Measurements from ENCODE around the gene RALY.
A peak's percentile ranks its signal among the peaks of the same experiment; 100 is the strongest.

The RALY gene

DNA sequence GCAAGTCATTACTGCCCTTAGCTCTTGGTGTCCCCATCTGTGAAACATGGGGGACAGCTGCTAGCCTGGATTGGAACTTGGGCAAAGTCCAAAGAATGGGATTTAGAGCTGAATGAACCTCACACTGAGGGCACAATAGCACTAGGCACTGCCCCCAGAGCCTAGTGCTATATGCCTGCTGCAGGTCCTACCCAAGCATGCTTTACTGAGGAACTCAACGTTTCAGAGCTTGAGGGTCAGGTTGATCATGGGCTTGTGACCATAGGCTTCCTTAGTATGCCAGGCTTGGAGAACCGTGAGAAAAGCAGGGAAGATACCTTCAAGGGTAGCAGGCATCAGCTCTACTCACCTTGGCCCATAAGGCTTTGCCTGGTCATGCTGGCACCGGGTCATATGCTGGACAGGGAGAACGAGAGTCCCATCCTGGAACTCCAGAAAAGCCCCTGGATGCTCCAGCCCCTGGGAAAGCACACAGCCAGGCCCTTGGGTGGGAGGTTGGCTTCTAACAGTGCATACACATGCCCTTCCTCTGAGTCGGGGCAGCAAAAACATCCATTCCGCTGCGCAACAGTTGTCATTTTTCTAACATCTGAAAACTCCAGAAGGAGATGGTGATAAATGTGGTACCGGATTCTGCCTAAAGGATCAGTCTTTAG lies 88.6 kb downstream of the RALY start:
- Mint-ChIP-seq H3K36me3 (ENCODE audit: insufficient read depth) (peaks cover 46% of the 10 kb centered on the region), H3K9me3 (no peaks in the 10 kb centered on the region), H3K27ac (ENCODE audit: low read depth) (no peak overlapping the region), H3K4me3 (no peak overlapping the region), H3K4me1 (peaks cover 31% of the 10 kb centered on the region), H3K27me3 (no peaks in the 10 kb centered on the region)
- no peak for DNase-seq (ENCODE audit: low spot score in 2 of 2)
- no peak for ATAC-seq (replicated peaks; ENCODE audit: extremely low read depth, poor library complexity, severe bottlenecking)

DNA sequence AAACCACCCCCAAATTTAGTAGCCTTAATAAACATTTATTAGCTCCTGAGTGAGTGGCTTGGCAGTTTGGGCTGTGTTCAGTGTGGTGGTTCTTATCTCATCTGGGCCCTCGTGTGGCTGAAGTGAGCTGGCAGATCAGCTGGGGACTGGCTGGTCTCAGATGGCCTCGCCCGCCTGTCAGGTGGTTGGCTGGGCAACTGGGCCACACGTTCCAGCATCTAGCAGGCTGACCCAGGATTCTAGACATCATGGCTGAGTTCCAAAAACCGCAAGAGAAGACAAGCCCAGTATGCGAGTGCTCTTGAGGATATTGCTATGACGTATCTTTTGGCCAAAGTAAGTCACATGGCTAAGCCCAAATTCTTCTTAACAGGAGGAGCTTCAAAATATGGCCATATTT lies 89.4 kb downstream of the RALY start:
- DNase-seq (ENCODE audit: low spot score in 2 of 2) (no peak), ATAC-seq (replicated peaks; ENCODE audit: extremely low read depth, poor library complexity, severe bottlenecking) (no peak)
- H3K27ac Mint-ChIP-seq (ENCODE audit: low read depth): peak overlapping the region; percentile 13
- no peaks in the 10 kb centered on the region for H3K9me3 Mint-ChIP-seq
- no peaks in the 10 kb centered on the region for H3K27me3 Mint-ChIP-seq
- peaks cover 52% of the 10 kb centered on the region for H3K36me3 Mint-ChIP-seq (ENCODE audit: insufficient read depth)
- peaks cover 31% of the 10 kb centered on the region for H3K4me1 Mint-ChIP-seq
- H3K4me3 Mint-ChIP-seq: no peak overlapping the region

DNA sequence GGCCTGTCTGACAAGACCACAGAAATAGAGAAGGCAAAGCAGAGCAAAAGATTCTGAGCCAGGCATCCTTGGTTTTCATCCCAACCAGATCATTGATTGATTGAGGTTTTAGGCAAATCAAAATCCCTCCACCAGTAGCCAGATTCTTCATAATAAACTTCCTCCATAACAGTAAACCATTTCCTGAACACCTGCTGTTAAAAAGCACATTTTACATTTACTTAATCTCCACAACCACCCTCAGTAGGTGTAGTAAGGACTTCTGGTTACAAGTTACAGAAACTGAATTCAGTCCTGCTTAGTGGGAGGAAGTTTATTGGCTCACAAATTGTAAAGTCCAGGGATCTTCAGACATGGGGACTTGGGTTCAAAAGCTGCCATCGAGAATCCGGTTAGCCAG lies 90.1 kb downstream of the RALY start:
- Mint-ChIP-seq H3K27me3 (no peaks in the 10 kb centered on the region), H3K36me3 (ENCODE audit: insufficient read depth) (peaks cover 56% of the 10 kb centered on the region), H3K4me1 (peaks cover 31% of the 10 kb centered on the region), H3K4me3 (no peak overlapping the region), H3K27ac (ENCODE audit: low read depth) (peak overlapping the region; percentile 13), H3K9me3 (no peaks in the 10 kb centered on the region)
- DNase-seq (ENCODE audit: low spot score in 2 of 2): no peak
- ATAC-seq (replicated peaks; ENCODE audit: extremely low read depth, poor library complexity, severe bottlenecking): no peak

DNA sequence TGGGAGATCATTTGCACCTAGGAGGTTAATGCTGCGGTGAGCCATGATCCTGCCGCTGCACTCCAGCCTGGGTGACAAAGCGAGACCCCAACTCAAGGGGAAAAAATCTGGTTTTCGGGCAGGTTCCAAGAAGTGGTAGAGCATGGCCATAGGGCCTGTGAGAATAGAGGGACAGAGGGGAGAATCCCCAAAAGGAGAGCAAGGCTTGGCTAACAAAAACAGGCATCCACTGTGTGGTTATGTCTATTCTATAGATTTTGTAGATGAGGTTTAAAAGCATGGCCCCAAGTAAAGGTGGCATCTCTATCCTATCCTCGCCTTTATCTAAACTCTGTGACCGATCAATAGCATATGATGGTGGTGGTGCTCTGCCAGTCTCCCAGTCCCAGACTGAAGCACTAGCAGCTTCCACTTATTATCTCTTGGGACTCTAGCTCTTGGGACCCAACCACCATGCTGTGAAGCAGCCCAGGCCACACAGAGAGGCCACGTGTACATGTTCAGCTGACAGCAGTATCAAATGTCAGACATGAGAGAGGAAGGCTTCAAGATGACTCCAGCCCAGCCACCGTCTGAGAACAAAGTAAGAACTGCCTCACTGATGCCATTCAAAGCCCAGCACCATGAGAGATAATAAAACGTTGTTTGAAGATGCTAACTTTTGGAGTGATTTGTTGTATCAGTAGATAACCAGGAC lies 90.7 kb downstream of the RALY start:
- DNase-seq (ENCODE audit: low spot score in 2 of 2) (no peak), ATAC-seq (replicated peaks; ENCODE audit: extremely low read depth, poor library complexity, severe bottlenecking) (no peak)
- H3K4me3 Mint-ChIP-seq: no peak overlapping the region
- H3K27me3 Mint-ChIP-seq: no peaks in the 10 kb centered on the region
- peaks cover 58% of the 10 kb centered on the region for H3K36me3 Mint-ChIP-seq (ENCODE audit: insufficient read depth)
- H3K9me3 Mint-ChIP-seq: no peaks in the 10 kb centered on the region
- peak overlapping the region; percentile 21 for H3K27ac Mint-ChIP-seq (ENCODE audit: low read depth)
- peaks cover 31% of the 10 kb centered on the region for H3K4me1 Mint-ChIP-seq

DNA sequence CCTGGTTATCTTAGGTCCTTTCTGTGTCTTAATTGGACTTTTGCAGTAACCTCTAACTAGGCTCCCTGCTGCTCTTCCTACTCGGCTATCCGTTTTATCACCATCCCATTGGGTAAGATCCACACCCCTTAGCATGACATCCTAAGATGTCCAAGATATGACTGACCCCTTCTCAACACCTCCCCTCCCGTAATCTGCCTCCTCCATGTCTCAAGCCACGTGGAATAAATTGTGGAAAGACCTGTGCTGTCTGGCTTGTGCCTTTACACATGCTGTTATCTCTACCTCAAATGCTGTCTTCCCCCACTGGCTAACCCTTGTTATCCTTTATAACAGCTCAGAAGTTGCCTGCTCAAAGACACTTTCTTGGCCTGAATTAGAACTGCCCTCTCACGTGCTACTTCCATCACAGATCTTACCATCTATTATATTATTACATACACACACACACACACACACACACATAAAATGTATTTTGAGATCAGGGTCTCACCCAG lies 91.9 kb downstream of the RALY start:
- Mint-ChIP-seq H3K9me3 (no peaks in the 10 kb centered on the region), H3K4me3 (no peak overlapping the region), H3K27ac (ENCODE audit: low read depth) (peak overlapping the region; percentile 17), H3K27me3 (no peaks in the 10 kb centered on the region), H3K36me3 (ENCODE audit: insufficient read depth) (peaks cover 64% of the 10 kb centered on the region), H3K4me1 (peaks cover 28% of the 10 kb centered on the region)
- ATAC-seq (replicated peaks; ENCODE audit: extremely low read depth, poor library complexity, severe bottlenecking) (no peak), DNase-seq (ENCODE audit: low spot score in 2 of 2) (no peak)

DNA sequence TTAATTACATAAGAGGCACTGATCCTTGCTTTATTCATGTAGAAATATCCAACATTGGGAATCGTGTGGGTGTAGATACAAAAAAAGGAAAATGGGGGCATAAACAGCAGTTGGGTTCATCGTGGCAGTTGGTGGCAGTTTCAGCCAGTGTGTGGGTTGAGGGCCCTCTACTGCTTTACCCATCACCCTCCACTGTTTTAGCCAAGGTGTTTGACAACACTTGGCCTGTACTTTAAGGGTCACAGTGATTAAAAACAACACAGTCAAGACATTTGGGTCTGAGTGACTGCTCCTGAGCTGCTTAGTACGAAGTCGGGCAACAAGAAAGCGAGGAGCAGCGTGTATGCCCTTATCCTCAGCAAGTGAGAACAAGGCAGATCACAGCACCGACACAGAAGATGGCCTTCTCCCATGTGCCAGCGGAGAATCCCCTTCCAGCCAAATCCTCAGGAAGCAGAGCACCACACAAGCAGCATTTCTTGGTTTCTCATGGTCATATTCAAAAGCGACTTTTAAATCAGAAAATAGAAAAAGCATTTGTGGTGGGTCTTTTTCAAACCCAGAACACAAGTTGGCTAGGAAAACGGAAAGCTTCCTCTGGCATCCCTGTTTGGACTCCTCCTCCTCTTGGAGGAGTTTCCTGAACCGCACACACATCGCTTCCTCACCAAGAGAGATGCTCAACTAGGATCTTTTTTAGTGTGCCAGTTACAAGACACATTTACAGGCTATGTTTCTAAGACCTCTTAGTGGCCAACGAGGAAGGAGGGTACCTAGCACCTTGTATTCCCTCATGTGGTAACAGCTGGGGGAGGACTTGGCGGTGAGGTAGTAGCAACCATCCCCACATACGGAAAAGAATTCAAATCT lies 94.8 kb downstream of the RALY start:
- ATAC-seq (replicated peaks; ENCODE audit: extremely low read depth, poor library complexity, severe bottlenecking): no peak

DNA sequence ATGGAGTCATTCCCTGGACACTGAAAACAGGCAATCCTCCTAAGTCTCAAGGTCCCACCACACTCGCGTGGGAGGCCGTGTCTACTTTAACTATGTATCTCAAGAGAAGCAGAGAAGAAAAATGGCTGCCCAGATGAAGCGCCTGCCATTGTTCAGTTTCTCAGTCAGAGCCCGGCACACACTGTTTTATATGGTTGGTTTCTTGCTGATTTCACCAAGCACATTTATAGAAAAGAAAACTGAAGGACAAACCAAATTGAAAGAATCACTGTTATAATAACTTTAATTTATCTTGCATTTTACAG lies 95.4 kb downstream of the RALY start:
- Mint-ChIP-seq H3K9me3 (no peaks in the 10 kb centered on the region), H3K27ac (ENCODE audit: low read depth) (no peak overlapping the region), H3K27me3 (no peaks in the 10 kb centered on the region), H3K36me3 (ENCODE audit: insufficient read depth) (peaks cover 73% of the 10 kb centered on the region), H3K4me3 (no peak overlapping the region), H3K4me1 (peaks cover 22% of the 10 kb centered on the region)
- ATAC-seq (replicated peaks; ENCODE audit: extremely low read depth, poor library complexity, severe bottlenecking) (no peak), DNase-seq (ENCODE audit: low spot score in 2 of 2) (no peak)

More for the DNA sequence above, 94.8 kb downstream of the RALY start:
- H3K4me1 Mint-ChIP-seq: peaks cover 28% of the 10 kb centered on the region
- no peaks in the 10 kb centered on the region for H3K27me3 Mint-ChIP-seq
- no peaks in the 10 kb centered on the region for H3K9me3 Mint-ChIP-seq
- H3K36me3 Mint-ChIP-seq (ENCODE audit: insufficient read depth): peaks cover 73% of the 10 kb centered on the region
- no peak for DNase-seq (ENCODE audit: low spot score in 2 of 2)
- no peak overlapping the region for H3K27ac Mint-ChIP-seq (ENCODE audit: low read depth)
- H3K4me3 Mint-ChIP-seq: no peak overlapping the region

DNA sequence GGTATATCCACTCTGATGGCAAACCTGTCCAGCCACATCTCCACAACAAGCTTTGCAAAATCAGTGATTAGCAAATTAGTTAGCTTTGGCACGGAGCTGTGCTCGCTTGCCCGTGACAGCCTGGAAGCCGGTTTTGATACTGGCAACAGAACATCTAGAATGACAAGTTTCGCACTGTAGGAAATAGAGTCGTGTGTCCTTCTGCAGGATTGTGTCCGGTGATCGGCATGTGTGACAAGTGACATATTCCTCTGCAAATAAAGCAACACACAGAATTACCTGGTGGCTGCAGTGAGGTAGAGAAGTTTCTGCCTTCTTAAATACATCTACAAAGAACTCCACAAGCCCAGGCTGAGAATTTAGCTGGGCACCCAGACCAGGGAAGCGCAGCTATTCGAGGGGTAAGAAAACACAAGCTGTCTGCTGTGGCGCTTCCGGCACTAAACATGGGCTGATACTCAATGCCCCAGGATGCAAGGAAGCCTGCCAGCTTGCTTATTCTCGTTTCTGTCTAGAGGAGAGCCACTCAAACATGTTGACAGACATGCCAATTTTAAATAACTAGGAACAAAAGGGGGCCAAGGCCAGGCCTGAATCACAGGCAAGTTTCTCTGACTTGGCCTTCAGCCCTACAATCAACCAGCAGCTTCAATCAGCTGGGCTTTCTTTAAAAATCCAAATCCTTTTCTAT lies 96.1 kb downstream of the RALY start:
- Mint-ChIP-seq H3K9me3 (no peaks in the 10 kb centered on the region), H3K4me3 (no peak overlapping the region), H3K4me1 (peaks cover 17% of the 10 kb centered on the region), H3K27ac (ENCODE audit: low read depth) (no peak overlapping the region), H3K36me3 (ENCODE audit: insufficient read depth) (peaks cover 70% of the 10 kb centered on the region), H3K27me3 (no peaks in the 10 kb centered on the region)
- ATAC-seq (replicated peaks; ENCODE audit: extremely low read depth, poor library complexity, severe bottlenecking) (no peak), DNase-seq (ENCODE audit: low spot score in 2 of 2) (no peak)

DNA sequence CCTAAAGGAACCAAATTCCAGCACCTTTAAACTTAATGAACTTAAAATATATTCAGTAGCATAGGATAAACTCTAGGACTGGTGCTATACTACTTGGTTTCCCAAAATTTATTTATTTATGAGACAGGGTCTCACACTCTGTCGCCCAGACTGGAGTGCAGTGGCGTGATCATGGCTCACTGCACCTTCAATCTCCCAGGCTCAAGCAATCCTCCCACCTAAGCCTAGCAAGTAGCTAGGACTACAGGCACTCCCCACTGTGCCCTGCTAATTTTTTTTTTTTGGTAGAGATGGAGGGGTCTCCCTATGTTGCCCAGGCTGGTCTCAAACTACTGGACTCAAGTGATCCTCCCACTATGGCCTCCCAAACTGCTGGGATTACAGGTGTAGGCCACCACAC lies 96.9 kb downstream of the RALY start:
- Mint-ChIP-seq H3K9me3 (no peaks in the 10 kb centered on the region), H3K4me3 (no peak overlapping the region), H3K4me1 (peaks cover 11% of the 10 kb centered on the region), H3K27ac (ENCODE audit: low read depth) (peak overlapping the region; percentile 35), H3K27me3 (no peaks in the 10 kb centered on the region), H3K36me3 (ENCODE audit: insufficient read depth) (peaks cover 72% of the 10 kb centered on the region)
- no peak for ATAC-seq (replicated peaks; ENCODE audit: extremely low read depth, poor library complexity, severe bottlenecking)
- DNase-seq (ENCODE audit: low spot score in 2 of 2): no peak

DNA sequence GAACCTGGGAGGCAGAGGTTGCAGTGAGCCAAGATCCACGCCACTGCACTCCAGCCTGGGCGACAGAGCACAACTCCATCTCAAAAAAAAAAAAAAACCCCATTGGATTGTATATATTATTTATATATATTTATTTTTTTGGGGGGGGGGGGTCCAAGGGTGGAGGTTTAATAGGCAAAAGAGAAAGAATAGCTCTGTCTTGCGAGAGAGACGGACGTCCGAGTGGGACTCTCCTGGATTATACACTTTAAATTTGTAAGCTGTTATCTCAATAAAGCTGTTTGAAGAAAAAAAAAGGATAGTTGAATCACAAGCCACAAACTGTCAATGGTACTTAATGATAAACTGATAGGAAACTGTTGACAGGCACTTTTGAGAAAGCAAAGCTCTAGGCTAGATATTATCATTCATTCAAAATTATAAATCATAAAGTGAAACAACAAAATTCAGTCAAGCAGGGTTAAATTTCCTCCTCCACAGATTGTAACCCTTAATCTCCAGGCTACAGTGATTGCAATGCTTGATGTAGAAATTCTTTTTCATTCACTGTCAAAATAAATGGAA lies 98.0 kb downstream of the RALY start:
- Mint-ChIP-seq H3K4me3 (no peak overlapping the region), H3K27ac (ENCODE audit: low read depth) (peak overlapping the region; percentile 73), H3K36me3 (ENCODE audit: insufficient read depth) (peaks cover 80% of the 10 kb centered on the region), H3K4me1 (peaks cover 6% of the 10 kb centered on the region), H3K27me3 (no peaks in the 10 kb centered on the region), H3K9me3 (no peaks in the 10 kb centered on the region)
- ATAC-seq (replicated peaks; ENCODE audit: extremely low read depth, poor library complexity, severe bottlenecking) (no peak), DNase-seq (ENCODE audit: low spot score in 2 of 2) (no peak)

DNA sequence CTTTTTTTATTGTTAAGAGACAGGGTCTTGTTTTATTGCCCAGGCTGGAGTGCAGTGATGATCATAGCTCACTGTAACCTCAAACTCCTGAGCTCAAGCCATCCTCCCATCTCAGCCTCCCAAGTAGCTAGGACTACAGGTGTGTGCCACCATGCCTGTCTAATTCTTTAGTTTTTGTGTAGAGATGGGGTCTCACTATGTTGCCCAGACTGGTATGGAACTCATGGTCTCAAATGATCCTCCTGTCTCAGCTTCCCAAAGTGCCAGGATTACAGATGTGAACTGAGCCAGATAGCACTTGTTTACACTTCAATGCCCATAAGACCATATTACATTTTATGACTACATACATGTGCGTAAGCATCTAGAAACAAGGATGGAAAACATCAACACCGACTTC lies 100.2 kb downstream of the RALY start:
- H3K27ac Mint-ChIP-seq (ENCODE audit: low read depth): peak overlapping the region; percentile 73
- H3K4me3 Mint-ChIP-seq: no peak overlapping the region
- peaks cover 6% of the 10 kb centered on the region for H3K4me1 Mint-ChIP-seq
- no peak for DNase-seq (ENCODE audit: low spot score in 2 of 2)
- H3K9me3 Mint-ChIP-seq: no peaks in the 10 kb centered on the region
- H3K36me3 Mint-ChIP-seq (ENCODE audit: insufficient read depth): peaks cover 78% of the 10 kb centered on the region
- ATAC-seq (replicated peaks; ENCODE audit: extremely low read depth, poor library complexity, severe bottlenecking): no peak
- H3K27me3 Mint-ChIP-seq: no peaks in the 10 kb centered on the region

DNA sequence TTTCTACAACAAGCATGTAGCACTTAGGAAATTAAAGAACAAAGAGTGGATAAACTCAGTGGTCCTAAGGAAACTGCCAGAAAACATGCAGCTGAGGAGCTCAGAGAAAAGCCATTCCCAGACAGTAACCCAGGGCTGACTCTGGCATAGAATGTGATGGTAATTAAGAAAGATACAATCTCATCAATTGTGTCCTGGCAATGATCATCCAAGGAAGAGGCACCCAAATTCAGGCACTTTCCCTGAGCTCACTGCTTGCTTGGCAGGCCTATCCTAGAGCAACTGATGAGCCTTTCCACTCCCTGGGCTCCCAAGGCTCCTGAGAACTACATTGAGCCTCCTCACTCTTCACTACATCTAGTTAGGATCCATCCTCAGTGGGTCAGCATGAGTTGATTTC lies 102.1 kb downstream of the RALY start:
- no peak for ATAC-seq (replicated peaks; ENCODE audit: extremely low read depth, poor library complexity, severe bottlenecking)
- no peaks in the 10 kb centered on the region for H3K27me3 Mint-ChIP-seq
- H3K9me3 Mint-ChIP-seq: no peaks in the 10 kb centered on the region
- no peak overlapping the region for H3K4me3 Mint-ChIP-seq
- H3K4me1 Mint-ChIP-seq: peaks cover 13% of the 10 kb centered on the region
- no peak overlapping the region for H3K27ac Mint-ChIP-seq (ENCODE audit: low read depth)
- H3K36me3 Mint-ChIP-seq (ENCODE audit: insufficient read depth): peaks cover 78% of the 10 kb centered on the region
- no peak for DNase-seq (ENCODE audit: low spot score in 2 of 2)
